Measurements from ENCODE around the gene SIGLEC12. TPM values are rescaled to one million over a fixed set of nuclear protein-coding genes. Genes with fewer than 3 reads are reported as not detected.

Gene SIGLEC12
- total RNA-seq: not detected

- DNase-seq (ENCODE audit: low spot score) (peak; percentile 66), ATAC-seq (peak; percentile 52)
- intact Hi-C loops (cut with DNase I): no loop called here
Measured at GRCh38 chr19:51501594-51502263, at the start of gene SIGLEC12. SIGLEC12 (minus strand) TSS chr19:51501800; CDS start chr19:51501733, 67 bp downstream.

- ATAC-seq: no peak
- intact Hi-C loops (cut with DNase I): no loop called here
- no peak for DNase-seq (ENCODE audit: low spot score)
Measured at GRCh38 chr19:51550848-51551672, 49.5 kb upstream of the SIGLEC12 start.

- ATAC-seq (no peak), DNase-seq (ENCODE audit: low spot score) (no peak)
- intact Hi-C loops (cut with DNase I): no loop called here
Measured at GRCh38 chr19:51549533-51550324, 48.1 kb upstream of the SIGLEC12 start.

- DNase-seq (ENCODE audit: low spot score): no peak
- ATAC-seq: no peak
- intact Hi-C loops (cut with DNase I): no loop called here
Measured at GRCh38 chr19:51548891-51549305, 47.3 kb upstream of the SIGLEC12 start.

- ATAC-seq: no peak
- DNase-seq (ENCODE audit: low spot score): no peak
- intact Hi-C loops (cut with DNase I): no loop called here
Measured at GRCh38 chr19:51548213-51548651, 46.6 kb upstream of the SIGLEC12 start.

GRCh38 chr19:51547397-51548212, 46.0 kb upstream of the SIGLEC12 start:
- no peak for DNase-seq (ENCODE audit: low spot score)
- no peak for ATAC-seq
- intact Hi-C loops (cut with DNase I): no loop called here

- DNase-seq (ENCODE audit: low spot score): no peak
- intact Hi-C loops (cut with DNase I): no loop called here
- no peak for ATAC-seq
Measured at GRCh38 chr19:51546650-51547396, 45.2 kb upstream of the SIGLEC12 start.

- no peak for DNase-seq (ENCODE audit: low spot score)
- intact Hi-C loops (cut with DNase I): no loop called here
- no peak for ATAC-seq
Measured at GRCh38 chr19:51546107-51546649, 44.6 kb upstream of the SIGLEC12 start.

GRCh38 chr19:51544038-51544437, 42.4 kb upstream of the SIGLEC12 start:
- intact Hi-C loops (cut with DNase I): no loop called here
- DNase-seq (ENCODE audit: low spot score) (no peak), ATAC-seq (no peak)

- DNase-seq (ENCODE audit: low spot score) (no peak), ATAC-seq (no peak)
- intact Hi-C loops (cut with DNase I): no loop called here
Measured at GRCh38 chr19:51542699-51543098, 41.1 kb upstream of the SIGLEC12 start.

GRCh38 chr19:51541458-51542357, 40.1 kb upstream of the SIGLEC12 start:
- intact Hi-C loops (cut with DNase I): no loop called here
- DNase-seq (ENCODE audit: low spot score) (no peak), ATAC-seq (no peak)

GRCh38 chr19:51539821-51540366, 38.3 kb upstream of the SIGLEC12 start:
- ATAC-seq (no peak), DNase-seq (ENCODE audit: low spot score) (no peak)
- intact Hi-C loops (cut with DNase I): no loop called here

GRCh38 chr19:51535535-51535934, 33.9 kb upstream of the SIGLEC12 start:
- DNase-seq (ENCODE audit: low spot score): no peak
- intact Hi-C loops (cut with DNase I): no loop called here
- ATAC-seq: no peak

GRCh38 chr19:51531349-51532315, 30.0 kb upstream of the SIGLEC12 start, which contains the start of gene SIGLEC6:
SIGLEC6 (minus strand) TSS chr19:51531670; CDS start chr19:51531648, 22 bp downstream.
- DNase-seq (ENCODE audit: low spot score) (peak; percentile 74), ATAC-seq (peak; percentile 86)
- intact Hi-C loops (cut with DNase I): no loop called here

- ATAC-seq (no peak), DNase-seq (ENCODE audit: low spot score) (no peak)
Measured at GRCh38 chr19:51530616-51531015, 29.0 kb upstream of the SIGLEC12 start.

More at GRCh38 chr19:51530616-51531015, 29.0 kb upstream of the SIGLEC12 start:
- intact Hi-C loops (cut with DNase I): no loop called here

Measured in sciatic nerve (tissue), 2 donors.